ENCODE data around the gene CDK5RAP3. TPM values are rescaled to one million over a fixed set of nuclear protein-coding genes. Genes with fewer than 3 reads are reported as not detected.
A peak's percentile ranks its signal among the peaks of the same experiment; 100 is the strongest.

The CDK5RAP3 gene
- total and polyA plus RNA-seq, 2 of the 13 experiments (the other 11 are each of a cell fraction or from before 2014, with no cell fraction given), result 128 to 154 TPM

GRCh38 chr17:47956791-47957590 is 13.9 kb upstream of the CDK5RAP3 start (continued):
- TF ChIP-seq, protein P1, sequence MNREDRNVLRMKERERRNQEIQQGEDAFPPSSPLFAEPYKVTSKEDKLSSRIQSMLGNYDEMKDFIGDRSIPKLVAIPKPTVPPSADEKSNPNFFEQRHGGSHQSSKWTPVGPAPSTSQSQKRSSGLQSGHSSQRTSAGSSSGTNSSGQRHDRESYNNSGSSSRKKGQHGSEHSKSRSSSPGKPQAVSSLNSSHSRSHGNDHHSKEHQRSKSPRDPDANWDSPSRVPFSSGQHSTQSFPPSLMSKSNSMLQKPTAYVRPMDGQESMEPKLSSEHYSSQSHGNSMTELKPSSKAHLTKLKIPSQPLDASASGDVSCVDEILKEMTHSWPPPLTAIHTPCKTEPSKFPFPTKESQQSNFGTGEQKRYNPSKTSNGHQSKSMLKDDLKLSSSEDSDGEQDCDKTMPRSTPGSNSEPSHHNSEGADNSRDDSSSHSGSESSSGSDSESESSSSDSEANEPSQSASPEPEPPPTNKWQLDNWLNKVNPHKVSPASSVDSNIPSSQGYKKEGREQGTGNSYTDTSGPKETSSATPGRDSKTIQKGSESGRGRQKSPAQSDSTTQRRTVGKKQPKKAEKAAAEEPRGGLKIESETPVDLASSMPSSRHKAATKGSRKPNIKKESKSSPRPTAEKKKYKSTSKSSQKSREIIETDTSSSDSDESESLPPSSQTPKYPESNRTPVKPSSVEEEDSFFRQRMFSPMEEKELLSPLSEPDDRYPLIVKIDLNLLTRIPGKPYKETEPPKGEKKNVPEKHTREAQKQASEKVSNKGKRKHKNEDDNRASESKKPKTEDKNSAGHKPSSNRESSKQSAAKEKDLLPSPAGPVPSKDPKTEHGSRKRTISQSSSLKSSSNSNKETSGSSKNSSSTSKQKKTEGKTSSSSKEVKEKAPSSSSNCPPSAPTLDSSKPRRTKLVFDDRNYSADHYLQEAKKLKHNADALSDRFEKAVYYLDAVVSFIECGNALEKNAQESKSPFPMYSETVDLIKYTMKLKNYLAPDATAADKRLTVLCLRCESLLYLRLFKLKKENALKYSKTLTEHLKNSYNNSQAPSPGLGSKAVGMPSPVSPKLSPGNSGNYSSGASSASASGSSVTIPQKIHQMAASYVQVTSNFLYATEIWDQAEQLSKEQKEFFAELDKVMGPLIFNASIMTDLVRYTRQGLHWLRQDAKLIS (CRISPR knock-in tag; IDR thresholded peaks at IDR 0.05), result no peak
- TF ChIP-seq ZNF607 (CRISPR knock-in tag; IDR thresholded peaks at IDR 0.05; ENCODE audit: borderline replicate concordance) (peak; percentile 68; the same call in 1 of the 2 replicates), ZNF367 (CRISPR knock-in tag; IDR thresholded peaks at IDR 0.05; ENCODE audit: borderline replicate concordance) (no peak), MAFF (IDR thresholded peaks at IDR 0.05; ENCODE audit: low read depth, low read length) (no peak), ZKSCAN5 (CRISPR knock-in tag; IDR thresholded peaks at IDR 0.05) (no peak), KLF13 (CRISPR knock-in tag; IDR thresholded peaks at IDR 0.05) (peak; percentile 21; the same call in 1 of the 2 replicates), ZNF816 (CRISPR knock-in tag; IDR thresholded peaks at IDR 0.05; ENCODE audit: borderline replicate concordance) (no peak), MYNN (CRISPR knock-in tag; IDR thresholded peaks at IDR 0.05; ENCODE audit: low read depth) (no peak), ZNF232 (CRISPR knock-in tag; IDR thresholded peaks at IDR 0.05; ENCODE audit: borderline replicate concordance) (no peak), EHMT2 (IDR thresholded peaks at IDR 0.05; ENCODE audit: borderline replicate concordance, low read depth, low read length) (no peak), SCMH1 (CRISPR knock-in tag; IDR thresholded peaks at IDR 0.05; ENCODE audit: borderline replicate concordance) (no peak), ZFP82 (CRISPR knock-in tag; IDR thresholded peaks at IDR 0.05; ENCODE audit: borderline replicate concordance) (no peak), ZNF138 (CRISPR knock-in tag; IDR thresholded peaks at IDR 0.05; ENCODE audit: low read depth) (no peak), POLR2A (IDR thresholded peaks at IDR 0.05; ENCODE audit: insufficient read depth in 1 of 2, low read depth in 2 of 2, low read length in 2 of 2) (peak in 1 of 2 experiments; percentile 53; a peak in 1 of 4 replicates), SP4 (CRISPR knock-in tag; IDR thresholded peaks at IDR 0.05) (no peak), GZF1 (CRISPR knock-in tag; IDR thresholded peaks at IDR 0.05) (no peak), RXRA (CRISPR knock-in tag; IDR thresholded peaks at IDR 0.05) (peak; percentile 39; the same call in 1 of the 2 replicates), MATR3 (CRISPR knock-in tag; IDR thresholded peaks at IDR 0.05) (no peak), IRX3 (CRISPR knock-in tag; IDR thresholded peaks at IDR 0.05; ENCODE audit: borderline replicate concordance, low read depth) (no peak)
- TF ChIP-seq, protein P2, sequence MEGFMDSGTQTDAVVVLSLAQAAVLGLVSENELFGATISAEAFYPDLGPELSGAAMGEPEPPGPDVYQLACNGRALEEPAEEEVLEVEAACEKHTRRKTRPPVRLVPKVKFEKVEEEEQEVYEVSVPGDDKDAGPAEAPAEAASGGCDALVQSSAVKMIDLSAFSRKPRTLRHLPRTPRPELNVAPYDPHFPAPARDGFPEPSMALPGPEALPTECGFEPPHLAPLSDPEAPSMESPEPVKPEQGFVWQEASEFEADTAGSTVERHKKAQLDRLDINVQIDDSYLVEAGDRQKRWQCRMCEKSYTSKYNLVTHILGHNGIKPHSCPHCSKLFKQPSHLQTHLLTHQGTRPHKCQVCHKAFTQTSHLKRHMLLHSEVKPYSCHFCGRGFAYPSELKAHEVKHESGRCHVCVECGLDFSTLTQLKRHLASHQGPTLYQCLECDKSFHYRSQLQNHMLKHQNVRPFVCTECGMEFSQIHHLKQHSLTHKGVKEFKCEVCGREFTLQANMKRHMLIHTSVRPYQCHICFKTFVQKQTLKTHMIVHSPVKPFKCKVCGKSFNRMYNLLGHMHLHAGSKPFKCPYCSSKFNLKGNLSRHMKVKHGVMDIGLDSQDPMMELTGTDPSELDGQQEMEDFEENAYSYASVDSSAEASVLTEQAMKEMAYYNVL (CRISPR knock-in tag; IDR thresholded peaks at IDR 0.05; ENCODE audit: borderline replicate concordance), result peak; percentile 53; the same call in 1 of the 2 replicates
- TF ChIP-seq, protein P3, sequence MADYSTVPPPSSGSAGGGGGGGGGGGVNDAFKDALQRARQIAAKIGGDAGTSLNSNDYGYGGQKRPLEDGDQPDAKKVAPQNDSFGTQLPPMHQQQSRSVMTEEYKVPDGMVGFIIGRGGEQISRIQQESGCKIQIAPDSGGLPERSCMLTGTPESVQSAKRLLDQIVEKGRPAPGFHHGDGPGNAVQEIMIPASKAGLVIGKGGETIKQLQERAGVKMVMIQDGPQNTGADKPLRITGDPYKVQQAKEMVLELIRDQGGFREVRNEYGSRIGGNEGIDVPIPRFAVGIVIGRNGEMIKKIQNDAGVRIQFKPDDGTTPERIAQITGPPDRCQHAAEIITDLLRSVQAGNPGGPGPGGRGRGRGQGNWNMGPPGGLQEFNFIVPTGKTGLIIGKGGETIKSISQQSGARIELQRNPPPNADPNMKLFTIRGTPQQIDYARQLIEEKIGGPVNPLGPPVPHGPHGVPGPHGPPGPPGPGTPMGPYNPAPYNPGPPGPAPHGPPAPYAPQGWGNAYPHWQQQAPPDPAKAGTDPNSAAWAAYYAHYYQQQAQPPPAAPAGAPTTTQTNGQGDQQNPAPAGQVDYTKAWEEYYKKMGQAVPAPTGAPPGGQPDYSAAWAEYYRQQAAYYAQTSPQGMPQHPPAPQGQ (CRISPR knock-in tag; IDR thresholded peaks at IDR 0.05; ENCODE audit: borderline replicate concordance), result no peak
